Stomach (tissue), 9 donors: ENCODE results near the gene EFR3B. TPM values are rescaled to one million over a fixed set of nuclear protein-coding genes. Genes with fewer than 3 reads are reported as not detected.

Experiments used
- DNase-seq, 2 donors: peaks; one replicate each; pipeline versions ENCODE4 v3.0.0 to v3.0.0-alpha.2; 2013 to 2019
- H3K27ac ChIP-seq, 5 donors: fragments of 200-600 bp in 4 of 5; sonication (generic) in 4 of 5; one replicate each; pipeline ENCODE4 v1.5.1; 2013 to 2019; ENCODE audit warnings: mild to moderate bottlenecking in 1 of 5, moderate library complexity in 1 of 5
- H3K27me3 ChIP-seq, 3 donors: fragments of 200-600 bp; sonication (generic); one replicate each; pipeline ENCODE4 v1.5.1; 2017 to 2019; ENCODE audit warnings: mixed run types in 1 of 3
- H3K36me3 ChIP-seq, 4 donors: fragments of 200-600 bp; sonication (generic); 1 replicate in 3 of 4; 2 replicates in 1 of 4; pipeline ENCODE4 v1.5.1; 2016 to 2019
- H3K4me1 ChIP-seq, 4 donors: fragments of 200-600 bp; sonication (generic); one replicate each; pipeline ENCODE4 v1.5.1; 2016 to 2019
- H3K4me3 ChIP-seq, 4 donors: fragments of 200-600 bp; sonication (generic) in 3 of 4; one replicate each; pipeline ENCODE4 v1.5.1; 2016 to 2019; ENCODE audit warnings: mild to moderate bottlenecking in 1 of 4
- H3K9me3 ChIP-seq, 4 donors: fragments of 200-600 bp; sonication (generic); one replicate each; pipeline ENCODE4 v1.5.1; 2016 to 2019
- CTCF ChIP-seq, 7 experiments: fragments of 450-650 bp in 4 of 7; fragments of 200-600 bp in 3 of 7; sonication (generic) in 3 of 7; IDR thresholded peaks; one replicate each; pipeline ENCODE4 v1.5.1; 2016 to 2019; ENCODE audit warnings: antibody characterized with exemption in 7 of 7, control low read depth in 2 of 7, mild to moderate bottlenecking in 1 of 7
- EP300 ChIP-seq: sonication (generic); formaldehyde crosslinking; IDR thresholded peaks from one replicate; pipeline ENCODE4 v1.6.1; 2017; ENCODE audit warnings: antibody characterized with exemption
- POLR2A ChIP-seq, 4 donors: fragments of 450-650 bp; IDR thresholded peaks; one replicate each; pipeline ENCODE4 v1.6.1; 2016; ENCODE audit warnings: antibody characterized with exemption in 4 of 4, control low read depth in 2 of 4, mild to moderate bottlenecking in 1 of 4, moderate library complexity in 1 of 4
- POLR2AphosphoS5 ChIP-seq, 3 donors: sonication (generic); formaldehyde crosslinking; IDR thresholded peaks; one replicate each; pipeline ENCODE4 v1.6.1; 2016; ENCODE audit warnings: antibody characterized with exemption in 3 of 3
- WGBS, 5 donors: extraction: QIAGEN DNeasy Blood & Tissue Kit in 3 of 5; methylation state at CpG; one replicate each; pipeline versions ENCODE4 v1.1.5 to v1.1.7; 2013 to 2018; 5-methylcytosine and 5-hydroxymethylcytosine counted together
- intact Hi-C: fragments of 100-400 bp; cut with DNase I; formaldehyde crosslinking; loops from one replicate; pipeline ENCODE4 v1.15.1; 2023; ENCODE audit warnings: low total_unique reads
- polyA plus RNA-seq, 3 donors: library from polyadenylated mRNA; stranded (reverse); fragments of 200-250 nt; gene quantifications; one replicate each; pipeline ENCODE4 v1.2.3, GENCODE V29; 2013
- total RNA-seq, 5 donors: library from RNA; depleted of rRNA; stranded (reverse); fragments of >200 nt; gene quantifications; one replicate each; pipeline versions ENCODE4 v1.1.0 to v1.2.3, GENCODE V29; 2014 to 2016
- donor health status: healthy with polysubstance abuse.
- donor health status: Bipolar disorder and iron deficiency.
- donor health status: healthy.

EFR3B gene
- total and polyA plus RNA-seq, 8 donors, result 0.10 to 4.5 (median 0.58) TPM; not detected in 1

GRCh38 chr2:25056098-25056821, 14.4 kb downstream of the EFR3B start:
- Histone ChIP-seq H3K4me3 (no peak overlapping the region), H3K27ac (no peak overlapping the region), H3K4me1 (no peaks in the 10 kb centered on the region), H3K27me3 (no peaks in the 10 kb centered on the region), H3K9me3 (no peaks in the 10 kb centered on the region), H3K36me3 (no peaks in the 10 kb centered on the region)
- WGBS, 5 donors, result 58 to 66% (median 62%) methylated on average over 9 of the region's 9 CpGs
- intact Hi-C loops, result no loop called here
- peak in 1 of 2 donors; percentile 32 for DNase-seq
- no peak for TF ChIP-seq CTCF (IDR thresholded peaks at IDR 0.05)
- TF ChIP-seq POLR2AphosphoS5 (IDR thresholded peaks at IDR 0.05), result no peak
- TF ChIP-seq EP300, result no peak
- TF ChIP-seq POLR2A (IDR thresholded peaks at IDR 0.05), result no peak

GRCh38 chr2:25062511-25062917, 20.6 kb downstream of the EFR3B start:
- peak in 1 of 2 donors; percentile 57 for DNase-seq
- Histone ChIP-seq H3K36me3 (no peaks in the 10 kb centered on the region), H3K4me1 (peaks cover 0 to 16% (median 10%) of the 10 kb centered on the region in 4 donors), H3K4me3 (no peak overlapping the region), H3K27me3 (no peaks in the 10 kb centered on the region), H3K9me3 (peaks cover 0 to 7% (median 2%) of the 10 kb centered on the region in 4 donors), H3K27ac (peak overlapping the region in 1 of 5 donors; percentile 33)
- WGBS, 5 donors, result 73 to 91% (median 88%) methylated on average over 10 to 11 of the region's 11 CpGs
- TF ChIP-seq CTCF (IDR thresholded peaks at IDR 0.05) (no peak), POLR2A (IDR thresholded peaks at IDR 0.05) (no peak), EP300 (no peak)
- intact Hi-C loops, result no loop called here

- H3K27ac ChIP-seq, result no peak overlapping the region
- H3K4me3 ChIP-seq, result no peak overlapping the region
- H3K36me3 ChIP-seq, result no peaks in the 10 kb centered on the region
- intact Hi-C loops, result no loop called here
- TF ChIP-seq EP300, result no peak
- no peak for TF ChIP-seq POLR2AphosphoS5 (IDR thresholded peaks at IDR 0.05)
- TF ChIP-seq CTCF (IDR thresholded peaks at IDR 0.05), result no peak
- no peak for TF ChIP-seq POLR2A (IDR thresholded peaks at IDR 0.05)
- no peaks in the 10 kb centered on the region for H3K27me3 ChIP-seq
- peaks cover 0 to 16% (median 10%) of the 10 kb centered on the region in 4 donors for H3K4me1 ChIP-seq
- peaks cover 0 to 7% (median 2%) of the 10 kb centered on the region in 4 donors for H3K9me3 ChIP-seq
- WGBS, 5 donors, result 69 to 82% (median 75%) methylated on average over 13 of the region's 13 CpGs
- DNase-seq, result no peak
These were observed 22.2 kb downstream of the EFR3B start for GRCh38 chr2:25063876-25064660.

GRCh38 chr2:25065768-25066167, 23.9 kb downstream of the EFR3B start:
- no peak for DNase-seq
- TF ChIP-seq POLR2AphosphoS5 (IDR thresholded peaks at IDR 0.05), result no peak
- no peak for TF ChIP-seq EP300
- no peak for TF ChIP-seq POLR2A (IDR thresholded peaks at IDR 0.05)
- TF ChIP-seq CTCF (IDR thresholded peaks at IDR 0.05), result no peak
- Histone ChIP-seq H3K9me3 (peaks cover 0 to 7% (median 2%) of the 10 kb centered on the region in 4 donors), H3K27me3 (no peaks in the 10 kb centered on the region), H3K27ac (no peak overlapping the region), H3K4me3 (no peak overlapping the region), H3K4me1 (peaks cover 0 to 16% (median 10%) of the 10 kb centered on the region in 4 donors), H3K36me3 (no peaks in the 10 kb centered on the region)
- WGBS, 5 donors, result 90 to 97% (median 95%) methylated on average over 4 of the region's 4 CpGs
- intact Hi-C loops, result no loop called here
